Measurements from ENCODE around the gene GPR39. TPM values are rescaled to one million over a fixed set of nuclear protein-coding genes. Genes with fewer than 3 reads are reported as not detected.
A peak's percentile ranks its signal among the peaks of the same experiment; 100 is the strongest.

The GPR39 gene
- total and polyA plus RNA-seq, 2 donors (not counting 1 experiment from before 2014, with no cell fraction given), result 1.00 to 1.3 TPM

GRCh38 chr2:132475615-132476014 is 59.0 kb downstream of the GPR39 start:
- no peaks in the 10 kb centered on the region for H3K4me1 ChIP-seq (ENCODE audit: control insufficient read depth, extremely low read depth, insufficient read depth, low read length)
- no peak overlapping the region for H2AFZ ChIP-seq (ENCODE audit: low read length)
- H3K36me3 ChIP-seq (ENCODE audit: control insufficient read depth, insufficient read depth, low read length), result no peaks in the 10 kb centered on the region
- H3K4me3 ChIP-seq (replicated peaks in 1 of 4; ENCODE audit: control extremely low read depth in 1 of 4, insufficient read depth in 1 of 4, low read depth in 3 of 4, low read length in 4 of 4), result no peak overlapping the region
- no peak for TF ChIP-seq EZH2 (IDR thresholded peaks at IDR 0.05; ENCODE audit: low read length, missing control alignments)
- TF ChIP-seq CTCF (conservative IDR thresholded peaks at IDR 0.05 in 1 of 2, IDR thresholded peaks at IDR 0.05 in 1 of 2; ENCODE audit: low read depth in 1 of 2, low read length in 2 of 2), result no peak
- no peak overlapping the region for H3K4me2 ChIP-seq (ENCODE audit: extremely low read depth, insufficient read depth, low read length)
- no peak for DNase-seq (ENCODE audit: low read depth in 2 of 2)
- H3K9ac ChIP-seq (ENCODE audit: insufficient read depth, low read length), result no peak overlapping the region
- no peaks in the 10 kb centered on the region for H3K9me3 ChIP-seq (ENCODE audit: control insufficient read depth, insufficient read depth, low read depth, low read length)
- no peak overlapping the region for H3K27ac ChIP-seq (ENCODE audit: insufficient read depth, low read length)
- no peaks in the 10 kb centered on the region for H3K79me2 ChIP-seq (ENCODE audit: control insufficient read depth, insufficient read depth, low read length)
- H4K20me1 ChIP-seq (ENCODE audit: control insufficient read depth, extremely low read depth, insufficient read depth, low read length), result no peaks in the 10 kb centered on the region
- H3K27me3 ChIP-seq (ENCODE audit: control insufficient read depth, insufficient read depth, low read length), result no peaks in the 10 kb centered on the region

GRCh38 chr2:132477436-132477835 is 60.8 kb downstream of the GPR39 start:
- Histone ChIP-seq H4K20me1 (ENCODE audit: control insufficient read depth, extremely low read depth, insufficient read depth, low read length) (no peaks in the 10 kb centered on the region), H3K9ac (ENCODE audit: insufficient read depth, low read length) (no peak overlapping the region), H2AFZ (ENCODE audit: low read length) (no peak overlapping the region), H3K27me3 (ENCODE audit: control insufficient read depth, insufficient read depth, low read length) (no peaks in the 10 kb centered on the region), H3K4me3 (replicated peaks in 1 of 4; ENCODE audit: control extremely low read depth in 1 of 4, insufficient read depth in 1 of 4, low read depth in 3 of 4, low read length in 4 of 4) (no peak overlapping the region), H3K79me2 (ENCODE audit: control insufficient read depth, insufficient read depth, low read length) (no peaks in the 10 kb centered on the region), H3K27ac (ENCODE audit: insufficient read depth, low read length) (no peak overlapping the region), H3K36me3 (ENCODE audit: control insufficient read depth, insufficient read depth, low read length) (no peaks in the 10 kb centered on the region), H3K4me1 (ENCODE audit: control insufficient read depth, extremely low read depth, insufficient read depth, low read length) (no peaks in the 10 kb centered on the region), H3K9me3 (ENCODE audit: control insufficient read depth, insufficient read depth, low read depth, low read length) (no peaks in the 10 kb centered on the region), H3K4me2 (ENCODE audit: extremely low read depth, insufficient read depth, low read length) (no peak overlapping the region)
- peak in 1 of 2 donors; percentile 15 for DNase-seq (ENCODE audit: low read depth in 2 of 2)
- TF ChIP-seq CTCF (conservative IDR thresholded peaks at IDR 0.05 in 1 of 2, IDR thresholded peaks at IDR 0.05 in 1 of 2; ENCODE audit: low read depth in 1 of 2, low read length in 2 of 2) (no peak), EZH2 (IDR thresholded peaks at IDR 0.05; ENCODE audit: low read length, missing control alignments) (no peak)

GRCh38 chr2:132477962-132478361 is 61.4 kb downstream of the GPR39 start:
- H3K36me3 ChIP-seq (ENCODE audit: control insufficient read depth, insufficient read depth, low read length), result no peaks in the 10 kb centered on the region
- no peaks in the 10 kb centered on the region for H3K4me1 ChIP-seq (ENCODE audit: control insufficient read depth, extremely low read depth, insufficient read depth, low read length)
- no peak overlapping the region for H3K9ac ChIP-seq (ENCODE audit: insufficient read depth, low read length)
- no peaks in the 10 kb centered on the region for H3K27me3 ChIP-seq (ENCODE audit: control insufficient read depth, insufficient read depth, low read length)
- H3K4me2 ChIP-seq (ENCODE audit: extremely low read depth, insufficient read depth, low read length), result no peak overlapping the region
- no peaks in the 10 kb centered on the region for H3K9me3 ChIP-seq (ENCODE audit: control insufficient read depth, insufficient read depth, low read depth, low read length)
- no peak for TF ChIP-seq EZH2 (IDR thresholded peaks at IDR 0.05; ENCODE audit: low read length, missing control alignments)
- TF ChIP-seq CTCF (conservative IDR thresholded peaks at IDR 0.05 in 1 of 2, IDR thresholded peaks at IDR 0.05 in 1 of 2; ENCODE audit: low read depth in 1 of 2, low read length in 2 of 2), result no peak
- H3K4me3 ChIP-seq (replicated peaks in 1 of 4; ENCODE audit: control extremely low read depth in 1 of 4, insufficient read depth in 1 of 4, low read depth in 3 of 4, low read length in 4 of 4), result no peak overlapping the region
- DNase-seq (ENCODE audit: low read depth in 2 of 2), result peak in 1 of 2 donors; percentile 87
- H2AFZ ChIP-seq (ENCODE audit: low read length), result no peak overlapping the region
- no peaks in the 10 kb centered on the region for H4K20me1 ChIP-seq (ENCODE audit: control insufficient read depth, extremely low read depth, insufficient read depth, low read length)
- H3K79me2 ChIP-seq (ENCODE audit: control insufficient read depth, insufficient read depth, low read length), result no peaks in the 10 kb centered on the region
- no peak overlapping the region for H3K27ac ChIP-seq (ENCODE audit: insufficient read depth, low read length)
